AG04449 (cell line): ENCODE measurements around the gene AGBL4.
"Not testable (repeated sequence)": the region's sequence is repeated elsewhere in the genome, so short reads cannot be mapped to it uniquely, and the experiment has no call there.

Experiments
- CTCF ChIA-PET: fragments of 350-600 bp; formaldehyde crosslinking; extraction: SDS; loops from one replicate; lab custom pipeline; 2021; ENCODE audit warnings: antibody characterized with exemption; lab: Yijun Ruan, JAX
- POLR2A ChIA-PET: fragments of 400-600, 350-600 bp; formaldehyde crosslinking; extraction: SDS; loops from one replicate; lab custom pipeline; 2020; ENCODE audit warnings: antibody characterized with exemption, inconsistent platforms; lab: Yijun Ruan, JAX
- DNase-seq: peaks from one replicate; pipeline ENCODE4 v3.0.0-alpha.2; 2010; ENCODE audit warnings: low read depth, low spot score
- H3K4me3 ChIP-seq: 2 replicates; pipeline ENCODE4 v1.5.1; 2011; ENCODE audit warnings: low read depth, mild to moderate bottlenecking, control low read depth, low read length
- CTCF ChIP-seq: IDR thresholded peaks from one replicate; pipeline ENCODE4 v1.5.1; 2011; ENCODE audit warnings: mild to moderate bottlenecking, moderate library complexity, low read length, control low read depth, inconsistent platforms; ENCODE audit not compliant: insufficient read depth; ENCODE audit errors: missing control alignments

The AGBL4 gene

DNA sequence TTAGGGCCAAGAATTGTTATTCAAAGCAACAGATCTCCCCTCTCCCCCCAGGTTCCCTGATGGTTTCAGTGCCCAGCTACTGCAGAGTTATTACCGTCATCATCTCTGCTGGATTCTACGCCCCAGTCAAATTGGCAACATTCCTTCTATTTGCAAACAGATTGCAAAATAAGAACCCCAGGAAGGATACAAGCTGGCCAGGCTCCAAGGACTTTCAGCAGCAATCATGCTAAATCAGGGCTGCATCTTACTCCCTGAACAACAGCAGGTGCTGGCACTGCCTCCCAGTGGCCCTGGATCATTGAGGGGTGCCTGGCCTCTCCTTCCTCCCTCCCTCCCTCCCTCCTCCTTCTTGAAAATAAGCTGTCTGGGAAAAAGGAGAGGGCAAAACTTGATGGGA is 725.5 kb downstream of the AGBL4 start:
- H3K4me3 ChIP-seq: no peak overlapping the region
- ChIA-PET POLR2A (no interaction called here), CTCF (no interaction called here)
- TF ChIP-seq CTCF: no peak
- DNase-seq: no peak

GRCh38 chr1:49297783-49298182 is 726.0 kb downstream of the AGBL4 start:
- POLR2A ChIA-PET: no interaction called here
- H3K4me3 ChIP-seq: no peak overlapping the region
- CTCF ChIA-PET: no interaction called here
- DNase-seq: no peak
- TF ChIP-seq CTCF: no peak

GRCh38 chr1:49294539-49294938 is 729.2 kb downstream of the AGBL4 start:
- no peak for TF ChIP-seq CTCF
- DNase-seq: no peak
- ChIA-PET POLR2A (no interaction called here), CTCF (no interaction called here)
- H3K4me3 ChIP-seq: no peak overlapping the region

GRCh38 chr1:49293016-49293415 is 730.7 kb downstream of the AGBL4 start:
- TF ChIP-seq CTCF: no peak
- H3K4me3 ChIP-seq: no peak overlapping the region
- DNase-seq: no peak
- POLR2A ChIA-PET: no interaction called here
- CTCF ChIA-PET: no interaction called here

- H3K4me3 ChIP-seq, DNase-seq, POLR2A ChIA-PET, CTCF ChIA-PET: not testable (repeated sequence)
Observed at GRCh38 chr1:49257211-49258049, 766.3 kb downstream of the AGBL4 start.

DNA sequence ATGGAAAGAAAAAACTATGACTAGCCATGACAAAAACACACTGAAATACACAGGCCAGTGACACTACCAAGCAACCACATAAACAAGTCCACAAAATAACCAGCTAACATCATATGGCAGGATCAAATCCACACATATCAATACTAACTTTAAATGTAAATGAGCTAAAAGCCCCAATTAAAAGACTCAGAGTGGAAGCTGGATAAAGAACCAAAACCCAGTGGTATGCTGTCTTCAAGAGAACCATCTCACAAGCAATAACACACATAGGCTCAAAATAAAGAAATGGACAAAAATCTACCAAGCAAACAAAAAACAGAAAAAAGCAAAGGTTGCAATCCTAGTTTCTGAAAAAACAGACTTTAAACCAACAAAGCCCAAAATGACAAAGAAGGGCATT is 770.8 kb downstream of the AGBL4 start:
- POLR2A ChIA-PET: no interaction called here
- TF ChIP-seq CTCF: no peak
- H3K4me3 ChIP-seq: no peak overlapping the region
- no peak for DNase-seq
- CTCF ChIA-PET: no interaction called here
